Esophagus (tissue), 2 donors: Measurements from ENCODE around the gene KRTAP10-4. TPM values are rescaled to one million over a fixed set of nuclear protein-coding genes. Genes with fewer than 3 reads are reported as not detected.

Experiments used
- polyA plus RNA-seq, 2 donors: library from polyadenylated mRNA; stranded (reverse); fragments of 200-250 nt; gene quantifications; one replicate each; pipeline ENCODE4 v1.2.3, GENCODE V29; 2013
- donor health status: healthy with polysubstance abuse.
- donor health status: Bipolar disorder and iron deficiency.

KRTAP10-4 gene
- polyA plus RNA-seq, 2 donors: not detected

Other genes with a start within 250 kb of the KRTAP10-4 start
- 10 to 100 TPM; 13.9 to 19.1 TPM for gene CFAP410, start 234.3 kb upstream of the KRTAP10-4 start, polyA plus RNA-seq
- gene TRPM2, start 220.1 kb upstream of the KRTAP10-4 start, polyA plus RNA-seq: 1 to 10 TPM; 1.2 to 1.7 TPM
- gene LRRC3, start 118.2 kb upstream of the KRTAP10-4 start, polyA plus RNA-seq: under 1 TPM; 0.63 to 0.93 TPM
- gene KRTAP10-1, start 33.5 kb upstream of the KRTAP10-4 start, polyA plus RNA-seq: not detected
- gene KRTAP10-2, start 22.2 kb upstream of the KRTAP10-4 start, polyA plus RNA-seq: not detected
- not detected for gene KRTAP10-3, start 14.9 kb upstream of the KRTAP10-4 start, polyA plus RNA-seq
- not detected for gene KRTAP10-5, start 6.9 kb downstream of the KRTAP10-4 start, polyA plus RNA-seq
- gene KRTAP10-6, start 18.8 kb downstream of the KRTAP10-4 start, polyA plus RNA-seq: not detected
- gene KRTAP10-7, start 26.9 kb downstream of the KRTAP10-4 start, polyA plus RNA-seq: not detected
- gene KRTAP10-8, start 38.4 kb downstream of the KRTAP10-4 start, polyA plus RNA-seq: not detected
- gene KRTAP10-9, start 53.4 kb downstream of the KRTAP10-4 start, polyA plus RNA-seq: not detected
- not detected for gene KRTAP10-10, start 63.6 kb downstream of the KRTAP10-4 start, polyA plus RNA-seq
- not detected for gene KRTAP10-11, start 72.7 kb downstream of the KRTAP10-4 start, polyA plus RNA-seq
- gene KRTAP12-4, start 80.9 kb downstream of the KRTAP10-4 start, polyA plus RNA-seq: not detected
- gene KRTAP12-3, start 84.2 kb downstream of the KRTAP10-4 start, polyA plus RNA-seq: not detected
- not detected for gene KRTAP12-2, start 93.2 kb downstream of the KRTAP10-4 start, polyA plus RNA-seq
- gene KRTAP12-1, start 108.4 kb downstream of the KRTAP10-4 start, polyA plus RNA-seq: not detected
- gene KRTAP10-12, start 123.4 kb downstream of the KRTAP10-4 start, polyA plus RNA-seq: not detected
- under 1 TPM; 0.01 to 0.04 TPM for gene TSPEAR, start 137.8 kb downstream of the KRTAP10-4 start, polyA plus RNA-seq
- 10 to 100 TPM; 28.1 to 30.4 TPM for gene UBE2G2, start 228.1 kb downstream of the KRTAP10-4 start, polyA plus RNA-seq
- 10 to 100 TPM; 13.4 to 36.5 TPM for gene SUMO3, start 244.3 kb downstream of the KRTAP10-4 start, polyA plus RNA-seq